ENCODE results near the gene CFAP73. TPM values are rescaled to one million over a fixed set of nuclear protein-coding genes. Genes with fewer than 3 reads are reported as not detected.

Gene CFAP73
- total RNA-seq, 2 experiments from 2014 or later, result 0.55 to 0.65 TPM

GRCh38 chr12:113129664-113130456, 19.7 kb upstream of the CFAP73 start:
- H3K36me3 Mint-ChIP-seq, result no peaks in the 10 kb centered on the region
- ATAC-seq (ENCODE audit: low read depth) (no peak), DNase-seq (no peak)
- H3K27ac Mint-ChIP-seq, result no peak overlapping the region
- no peak overlapping the region for H3K4me3 Mint-ChIP-seq
- POLR2A ChIA-PET, result interaction anchor here (0.6 kb wide), 1 partner anchor 11 kb away, joined by 4 read pairs; no protein-coding TSS in a partner anchor
- H3K4me1 Mint-ChIP-seq, result peaks cover 5% of the 10 kb centered on the region
- H3K9me3 Mint-ChIP-seq, result no peaks in the 10 kb centered on the region
- H3K27me3 Mint-ChIP-seq, result peaks cover 6% of the 10 kb centered on the region

DNA sequence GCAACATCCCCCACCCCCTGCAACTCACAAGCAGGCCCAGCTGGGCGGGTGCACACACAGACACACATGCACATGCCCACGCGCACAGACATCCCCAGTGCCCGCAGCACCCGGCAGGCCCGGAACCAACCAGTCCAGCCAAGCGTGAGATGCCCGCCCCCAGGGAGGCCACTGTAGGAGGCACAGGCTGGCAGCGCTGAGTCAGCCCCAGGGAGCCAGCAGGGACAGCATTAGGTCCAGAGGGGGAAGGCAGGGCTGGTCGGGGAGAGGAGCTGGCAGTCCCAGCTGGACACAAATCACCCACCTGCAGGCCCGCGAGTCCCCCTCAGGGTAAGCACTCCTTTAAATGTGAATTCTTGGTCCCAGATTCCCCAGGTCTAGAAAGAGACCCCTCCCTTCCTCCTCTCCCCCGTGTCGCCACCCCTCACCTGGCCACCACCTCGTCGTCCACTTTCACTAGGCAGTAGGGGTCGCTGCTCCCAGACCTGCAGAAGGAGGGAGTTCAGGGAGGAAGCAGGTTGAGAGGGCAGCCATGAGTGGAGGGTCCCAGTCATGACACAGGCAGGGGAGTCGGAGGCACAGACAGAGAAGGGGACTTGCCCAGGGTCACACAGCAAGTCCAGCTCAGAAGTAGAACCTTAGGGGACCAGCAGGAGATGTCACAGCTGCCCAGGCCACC, 18.9 kb upstream of the CFAP73 start:
- H3K27me3 Mint-ChIP-seq, result peaks cover 8% of the 10 kb centered on the region
- H3K9me3 Mint-ChIP-seq, result no peaks in the 10 kb centered on the region
- no peak overlapping the region for H3K27ac Mint-ChIP-seq
- peaks cover 7% of the 10 kb centered on the region for H3K4me1 Mint-ChIP-seq
- DNase-seq, result no peak
- no peaks in the 10 kb centered on the region for H3K36me3 Mint-ChIP-seq
- ATAC-seq (ENCODE audit: low read depth), result no peak
- POLR2A ChIA-PET, result no interaction called here
- no peak overlapping the region for H3K4me3 Mint-ChIP-seq

DNA sequence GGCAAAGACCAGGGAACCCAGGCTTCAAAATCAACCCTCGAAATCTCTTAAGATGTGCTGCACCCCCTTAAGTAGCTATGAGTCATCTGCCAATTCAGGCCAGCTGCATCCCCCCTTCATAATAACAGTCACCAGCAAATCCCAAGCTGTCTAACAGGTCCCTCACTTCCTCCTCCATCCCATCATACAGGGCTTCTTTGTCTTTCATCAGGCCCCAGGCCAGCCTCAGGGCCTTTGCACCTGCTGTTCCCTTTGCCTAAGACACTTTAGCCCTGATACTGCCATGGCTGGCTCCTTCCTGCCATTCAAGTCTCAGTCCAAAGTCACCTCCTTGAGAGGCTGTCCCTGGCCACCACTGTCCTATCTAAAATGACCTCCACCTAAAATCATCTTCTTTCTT, 18.0 kb upstream of the CFAP73 start:
- H3K9me3 Mint-ChIP-seq, result no peaks in the 10 kb centered on the region
- H3K4me3 Mint-ChIP-seq, result no peak overlapping the region
- H3K27ac Mint-ChIP-seq, result no peak overlapping the region
- H3K36me3 Mint-ChIP-seq, result no peaks in the 10 kb centered on the region
- peaks cover 8% of the 10 kb centered on the region for H3K27me3 Mint-ChIP-seq
- ATAC-seq (ENCODE audit: low read depth), result no peak
- POLR2A ChIA-PET, result no interaction called here
- no peak for DNase-seq
- peaks cover 15% of the 10 kb centered on the region for H3K4me1 Mint-ChIP-seq

DNA sequence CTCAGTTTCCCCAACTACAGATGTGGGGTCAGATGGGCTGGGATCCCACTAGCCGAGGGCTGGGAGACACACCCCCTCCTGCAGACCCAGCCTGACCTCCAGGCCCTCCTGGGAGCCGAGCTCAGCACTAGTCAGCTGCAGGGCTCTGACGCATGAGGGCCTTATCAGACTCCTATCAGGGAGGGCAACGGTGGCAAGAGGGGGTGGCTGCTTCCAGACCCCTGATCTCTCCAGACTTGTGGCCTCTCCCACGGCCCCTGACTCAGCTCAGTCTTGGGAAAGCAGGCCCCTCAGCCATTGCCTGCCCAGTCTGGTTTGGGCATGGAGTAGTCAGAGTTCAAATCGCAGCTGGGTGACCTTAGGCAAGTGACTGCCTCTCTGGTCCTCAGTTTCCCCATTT, 16.5 kb upstream of the CFAP73 start:
- Mint-ChIP-seq H3K36me3 (no peaks in the 10 kb centered on the region), H3K4me3 (no peak overlapping the region), H3K4me1 (peaks cover 16% of the 10 kb centered on the region), H3K27me3 (peaks cover 5% of the 10 kb centered on the region), H3K27ac (no peak overlapping the region), H3K9me3 (no peaks in the 10 kb centered on the region)
- DNase-seq, result no peak
- POLR2A ChIA-PET, result no interaction called here
- no peak for ATAC-seq (ENCODE audit: low read depth)

DNA sequence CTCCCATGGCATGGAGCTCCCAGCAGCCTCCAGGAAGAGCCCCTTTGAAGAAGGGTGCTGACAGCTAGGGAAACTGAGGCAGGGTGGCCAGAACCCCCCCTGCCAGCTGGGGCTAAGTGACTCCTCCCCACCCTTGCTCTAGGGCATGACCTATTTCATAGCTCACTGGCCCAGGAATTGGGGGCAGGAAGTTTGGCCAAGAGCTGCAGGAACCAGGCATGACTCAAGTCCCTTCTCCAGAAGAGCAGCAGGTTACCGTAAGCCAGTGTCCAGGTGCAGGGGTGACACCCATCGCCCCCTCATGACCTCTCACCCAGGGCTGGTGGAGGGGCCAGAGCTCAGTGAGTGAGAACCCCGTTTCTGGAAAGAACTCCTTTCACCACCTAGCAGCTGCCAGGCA, 15.9 kb upstream of the CFAP73 start:
- H3K27me3 Mint-ChIP-seq, result peaks cover 2% of the 10 kb centered on the region
- H3K4me3 Mint-ChIP-seq, result no peak overlapping the region
- ATAC-seq (ENCODE audit: low read depth) (no peak), DNase-seq (no peak)
- H3K36me3 Mint-ChIP-seq, result no peaks in the 10 kb centered on the region
- POLR2A ChIA-PET, result no interaction called here
- H3K27ac Mint-ChIP-seq, result no peak overlapping the region
- H3K4me1 Mint-ChIP-seq, result peaks cover 14% of the 10 kb centered on the region
- H3K9me3 Mint-ChIP-seq, result no peaks in the 10 kb centered on the region

DNA sequence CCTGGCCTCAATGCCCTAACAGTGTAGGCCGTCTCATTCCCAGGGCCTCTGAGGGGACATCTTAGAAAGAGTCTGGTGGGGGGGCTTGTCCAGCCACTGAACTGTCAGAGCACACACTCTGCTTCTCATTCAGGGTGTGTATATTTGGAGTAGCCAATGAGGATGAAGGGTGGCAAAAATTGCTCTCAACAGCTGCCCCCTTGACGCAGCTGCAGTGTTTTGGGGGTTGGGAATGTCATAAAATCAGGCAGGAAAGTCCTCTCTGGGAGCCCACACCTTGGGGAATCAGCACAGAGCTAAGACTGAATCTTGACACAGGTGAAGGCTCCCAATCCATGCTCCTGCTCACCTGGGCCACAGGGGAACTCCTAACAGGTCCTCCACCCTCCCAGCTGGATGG, 15.5 kb upstream of the CFAP73 start:
- POLR2A ChIA-PET, result no interaction called here
- H3K4me1 Mint-ChIP-seq, result peaks cover 14% of the 10 kb centered on the region
- ATAC-seq (ENCODE audit: low read depth) (no peak), DNase-seq (no peak)
- peaks cover 2% of the 10 kb centered on the region for H3K27me3 Mint-ChIP-seq
- H3K36me3 Mint-ChIP-seq, result no peaks in the 10 kb centered on the region
- H3K9me3 Mint-ChIP-seq, result no peaks in the 10 kb centered on the region
- H3K4me3 Mint-ChIP-seq, result no peak overlapping the region
- no peak overlapping the region for H3K27ac Mint-ChIP-seq

- DNase-seq (no peak), ATAC-seq (ENCODE audit: low read depth) (no peak)
- peaks cover 11% of the 10 kb centered on the region for H3K4me1 Mint-ChIP-seq
- peak overlapping the region; percentile 81 for H3K4me3 Mint-ChIP-seq
- peaks cover 2% of the 10 kb centered on the region for H3K27me3 Mint-ChIP-seq
- no peak overlapping the region for H3K27ac Mint-ChIP-seq
- POLR2A ChIA-PET, result no interaction called here
- no peaks in the 10 kb centered on the region for H3K36me3 Mint-ChIP-seq
- no peaks in the 10 kb centered on the region for H3K9me3 Mint-ChIP-seq
Measured at GRCh38 chr12:113134521-113134951, 15.0 kb upstream of the CFAP73 start.

GRCh38 chr12:113135178-113136127, 14.1 kb upstream of the CFAP73 start, which contains the start of gene RASAL1:
TSS of gene RASAL1 (minus strand) at chr12:113135761. CDS start at chr12:113135462, 299 bp downstream.
- ATAC-seq (ENCODE audit: low read depth) (peak; percentile 93), DNase-seq (peak; percentile 88)
- H3K9me3 Mint-ChIP-seq, result no peaks in the 10 kb centered on the region
- H3K27ac Mint-ChIP-seq, result peak within 1 kb of the TSS; percentile 79
- POLR2A ChIA-PET, result interaction anchor here (0.9 kb wide), 1 partner anchor 17 kb away, joined by 4 read pairs; no protein-coding TSS in a partner anchor
- peaks cover 2% of the 10 kb centered on the region for H3K27me3 Mint-ChIP-seq
- peak within 1 kb of the TSS; percentile 81 for H3K4me3 Mint-ChIP-seq
- H3K36me3 Mint-ChIP-seq, result no peaks in the 10 kb centered on the region
- peaks cover 11% of the 10 kb centered on the region for H3K4me1 Mint-ChIP-seq

GRCh38 chr12:113136128-113136989, 13.2 kb upstream of the CFAP73 start:
- Mint-ChIP-seq H3K36me3 (no peaks in the 10 kb centered on the region), H3K9me3 (no peaks in the 10 kb centered on the region), H3K4me3 (peak overlapping the region; percentile 81), H3K27ac (peak overlapping the region; percentile 79), H3K4me1 (peaks cover 11% of the 10 kb centered on the region), H3K27me3 (peaks cover 2% of the 10 kb centered on the region)
- POLR2A ChIA-PET, result interaction anchor here (0.9 kb wide), 1 partner anchor 16 kb away, joined by 4 read pairs; no protein-coding TSS in a partner anchor
- peak; percentile 65 for ATAC-seq (ENCODE audit: low read depth)
- peak; percentile 66 for DNase-seq

- ATAC-seq (ENCODE audit: low read depth) (no peak), DNase-seq (no peak)
- H3K36me3 Mint-ChIP-seq, result no peaks in the 10 kb centered on the region
- POLR2A ChIA-PET, result no interaction called here
- H3K4me1 Mint-ChIP-seq, result peaks cover 11% of the 10 kb centered on the region
- H3K27ac Mint-ChIP-seq, result no peak overlapping the region
- H3K27me3 Mint-ChIP-seq, result peaks cover 2% of the 10 kb centered on the region
- no peak overlapping the region for H3K4me3 Mint-ChIP-seq
- H3K9me3 Mint-ChIP-seq, result no peaks in the 10 kb centered on the region
Measured at GRCh38 chr12:113136990-113137511, 12.5 kb upstream of the CFAP73 start.

DNA sequence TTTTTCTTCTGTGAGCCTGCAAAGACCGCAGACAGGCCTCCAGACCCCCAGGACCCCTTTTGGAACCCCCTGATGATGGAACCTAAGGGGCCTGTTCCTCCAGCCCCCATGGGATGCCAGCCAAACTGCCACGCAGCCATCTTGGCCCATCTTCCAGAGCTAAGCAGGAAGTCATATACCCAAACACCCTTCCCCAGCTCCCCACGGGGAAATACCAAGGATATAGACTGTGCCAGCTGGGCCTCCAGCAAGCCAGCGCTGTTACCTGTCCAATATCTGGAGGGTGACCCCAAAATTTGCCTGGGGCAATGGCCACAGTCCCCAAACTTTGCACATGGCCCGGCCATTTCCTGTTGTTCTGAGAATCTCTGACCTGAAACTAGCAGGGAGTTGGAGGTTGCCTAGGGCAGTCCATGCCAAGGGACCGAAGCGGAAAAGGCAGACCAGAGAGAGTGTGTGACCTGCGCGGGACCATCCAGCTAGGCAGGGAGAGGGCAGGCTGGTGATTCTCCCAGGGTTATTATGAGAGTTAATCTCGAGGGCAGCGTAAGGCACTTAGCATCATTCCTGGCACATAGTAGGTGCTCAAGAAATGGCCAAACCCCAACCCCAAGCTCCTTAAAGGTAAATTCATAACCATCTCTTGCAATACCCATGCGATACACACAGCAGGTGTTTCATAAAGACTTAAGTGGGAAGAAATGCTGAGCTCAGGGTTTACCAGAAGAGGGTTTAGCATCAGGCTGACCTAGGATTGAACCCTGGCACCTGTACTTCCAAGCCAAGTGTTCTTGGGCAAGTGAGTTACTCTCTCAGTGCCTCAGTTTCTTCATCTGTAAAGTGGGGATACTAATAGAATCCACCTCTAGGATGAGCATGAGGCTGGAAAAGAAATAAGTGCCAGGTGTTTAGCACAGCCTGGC, 11.4 kb upstream of the CFAP73 start:
- POLR2A ChIA-PET, result no interaction called here

More for the DNA sequence above, 11.4 kb upstream of the CFAP73 start:
- H3K27me3 Mint-ChIP-seq, result peaks cover 2% of the 10 kb centered on the region
- H3K4me3 Mint-ChIP-seq, result no peak overlapping the region
- H3K4me1 Mint-ChIP-seq, result peaks cover 11% of the 10 kb centered on the region
- H3K27ac Mint-ChIP-seq, result no peak overlapping the region
- ATAC-seq (ENCODE audit: low read depth) (no peak), DNase-seq (no peak)
- no peaks in the 10 kb centered on the region for H3K36me3 Mint-ChIP-seq
- no peaks in the 10 kb centered on the region for H3K9me3 Mint-ChIP-seq

Measured in activated naive CD8-positive, alpha-beta T cell treated with anti-CD3 and anti-CD28 coated beads, Interleukin-2, amount 10 ng/mL, durations not matched to agents 7 days and 5 days (primary cell).